Mucosa of descending colon (tissue), 3 donors: ENCODE data around the gene LGALS3BP. TPM values are rescaled to one million over a fixed set of nuclear protein-coding genes. Genes with fewer than 3 reads are reported as not detected.

Source experiments
- ATAC-seq: fragments of 200-7000 bp; cut with Tn5 transposase; one replicate; pipeline ENCODE4 v1.9.1; 2020; ENCODE audit warnings: mild to moderate bottlenecking, moderate library complexity
- DNase-seq, 3 donors: peaks; one replicate each; pipeline ENCODE4 v3.0.0-alpha.2; 2020
- H3K36me3 ChIP-seq: fragments of 200-600 bp; one replicate; pipeline ENCODE4 v1.8.0; 2021; ENCODE audit warnings: low read depth, mild to moderate bottlenecking
- H3K4me1 ChIP-seq: fragments of 200-600 bp; one replicate; pipeline ENCODE4 v1.8.0; 2021; ENCODE audit warnings: low read depth, mild to moderate bottlenecking
- H3K4me3 ChIP-seq: fragments of 200-600 bp; one replicate; pipeline ENCODE4 v1.8.0; 2021; ENCODE audit warnings: mild to moderate bottlenecking
- H3K9me3 ChIP-seq: fragments of 200-600 bp; one replicate; pipeline ENCODE4 v1.8.0; 2021; ENCODE audit warnings: mild to moderate bottlenecking
- intact Hi-C, 2 donors: fragments of 100-400 bp; cut with DNase I in 1 of 2; cut with micrococcal nuclease in 1 of 2; formaldehyde crosslinking; loops; one replicate each; pipeline versions ENCODE4 v1.11.0 to v1.11.1; 2022; cut with DNase I, micrococcal nuclease
- total RNA-seq, 3 donors: library from RNA; stranded (reverse); fragmentation: NEBNext Ultra II Directional in 2 of 3; extraction: Animal tissue kit (Norgen Biotek cat#: 25700) in 2 of 3; gene quantifications; one replicate each; pipeline versions ENCODE4 v1.2.1 to v1.2.4, GENCODE V29; 2021 to 2023
- TF ChIP-seq, protein P1 (sequence below): fragments of 200-600 bp; IDR thresholded peaks from one replicate; pipeline ENCODE4 v1.8.0; 2022; ENCODE audit warnings: antibody characterized with exemption, mild to moderate bottlenecking
- donor health status: DM: no; HTN: no; CAD: no; lungs with moderate emphysema.
- donor health status: DM: no; HTN: no; CAD: no.
- donor health status: DM: no; HTN: yes; CAD: no.

LGALS3BP gene
- total RNA-seq, 3 donors from 2014 or later = 329 to 838 (median 752) TPM

DNA sequence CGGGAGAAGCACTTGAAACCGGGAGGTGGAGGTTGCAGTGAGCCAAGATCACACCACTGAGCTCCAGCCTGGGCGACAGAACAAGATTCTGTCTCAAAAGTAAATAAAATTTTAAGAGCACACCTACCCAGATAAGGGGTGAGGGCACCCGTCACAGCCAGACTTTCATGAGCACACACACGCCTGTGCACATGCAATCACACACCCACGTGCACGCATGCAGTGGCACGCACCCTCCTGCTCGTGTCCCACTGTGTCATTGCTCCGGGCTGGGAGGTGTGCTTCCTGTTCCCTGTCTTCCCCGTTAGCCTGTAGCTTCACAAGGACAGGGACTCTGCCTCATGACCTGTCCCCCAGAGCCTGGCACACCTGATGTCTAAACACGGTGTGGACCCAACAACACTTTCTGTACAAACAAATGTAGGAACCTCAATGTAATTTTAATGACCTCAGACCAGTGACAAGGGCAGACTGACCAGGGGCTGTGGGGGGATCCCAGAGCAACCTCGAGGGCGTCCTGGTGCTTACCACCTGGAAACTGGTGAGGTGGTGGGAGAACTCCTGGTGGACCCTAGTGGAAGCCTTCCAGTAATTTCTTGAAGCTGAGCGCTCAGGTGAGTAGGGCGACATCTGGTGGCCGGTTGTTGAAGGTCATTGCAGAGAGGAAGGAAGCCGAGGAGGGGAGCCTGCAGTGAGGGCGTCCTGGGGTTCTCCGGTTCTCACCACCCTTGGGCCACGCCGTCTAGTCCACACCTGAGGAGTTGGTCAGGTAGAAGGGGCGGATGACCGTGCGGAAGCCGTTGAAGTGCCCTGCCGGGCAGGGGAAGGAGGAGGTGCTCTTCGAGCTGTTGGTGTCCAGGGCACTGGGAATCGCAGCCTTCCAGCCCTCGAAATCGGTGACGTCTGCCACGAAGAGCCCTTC lies 8.6 kb downstream of the LGALS3BP start:
- DNase-seq = peak in 2 of 3 donors; percentile 85 to 93
- peak; percentile 66 for ATAC-seq
- Histone ChIP-seq H3K36me3 (no peaks in the 10 kb centered on the region), H3K4me1 (peaks cover 19% of the 10 kb centered on the region), H3K9me3 (no peaks in the 10 kb centered on the region), H3K4me3 (no peak overlapping the region)
- TF ChIP-seq, protein P1, sequence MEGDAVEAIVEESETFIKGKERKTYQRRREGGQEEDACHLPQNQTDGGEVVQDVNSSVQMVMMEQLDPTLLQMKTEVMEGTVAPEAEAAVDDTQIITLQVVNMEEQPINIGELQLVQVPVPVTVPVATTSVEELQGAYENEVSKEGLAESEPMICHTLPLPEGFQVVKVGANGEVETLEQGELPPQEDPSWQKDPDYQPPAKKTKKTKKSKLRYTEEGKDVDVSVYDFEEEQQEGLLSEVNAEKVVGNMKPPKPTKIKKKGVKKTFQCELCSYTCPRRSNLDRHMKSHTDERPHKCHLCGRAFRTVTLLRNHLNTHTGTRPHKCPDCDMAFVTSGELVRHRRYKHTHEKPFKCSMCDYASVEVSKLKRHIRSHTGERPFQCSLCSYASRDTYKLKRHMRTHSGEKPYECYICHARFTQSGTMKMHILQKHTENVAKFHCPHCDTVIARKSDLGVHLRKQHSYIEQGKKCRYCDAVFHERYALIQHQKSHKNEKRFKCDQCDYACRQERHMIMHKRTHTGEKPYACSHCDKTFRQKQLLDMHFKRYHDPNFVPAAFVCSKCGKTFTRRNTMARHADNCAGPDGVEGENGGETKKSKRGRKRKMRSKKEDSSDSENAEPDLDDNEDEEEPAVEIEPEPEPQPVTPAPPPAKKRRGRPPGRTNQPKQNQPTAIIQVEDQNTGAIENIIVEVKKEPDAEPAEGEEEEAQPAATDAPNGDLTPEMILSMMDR = peak; percentile 61
- intact Hi-C loops = loop anchor here (2.0 to 5.0 kb wide), 2 partner anchors 104 to 109 kb away; no protein-coding TSS in a partner anchor

DNA sequence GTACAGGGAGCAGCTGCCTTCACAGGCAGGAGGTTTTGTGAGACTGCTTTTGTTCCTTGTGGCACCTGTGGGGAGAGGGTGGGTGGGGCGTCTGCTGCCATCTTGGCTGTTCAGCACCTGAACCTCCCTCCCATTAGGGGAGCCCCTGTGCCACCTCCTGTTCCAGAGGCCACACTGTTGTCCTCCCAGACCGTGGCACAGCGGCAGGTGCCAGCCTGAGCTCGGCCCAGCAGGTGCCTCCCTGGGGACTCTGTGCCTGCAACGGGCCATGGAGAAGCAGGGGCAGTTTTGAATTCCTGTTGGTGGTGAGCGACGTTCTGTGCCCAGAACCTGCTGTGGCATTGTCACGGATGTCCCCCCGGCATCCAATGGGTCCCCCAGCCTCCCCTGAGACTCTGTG lies 9.9 kb downstream of the LGALS3BP start:
- DNase-seq (no peak), ATAC-seq (no peak)
- Histone ChIP-seq H3K36me3 (no peaks in the 10 kb centered on the region), H3K9me3 (no peaks in the 10 kb centered on the region), H3K4me3 (no peak overlapping the region), H3K4me1 (peaks cover 14% of the 10 kb centered on the region)
- TF ChIP-seq, protein P1 = no peak
- intact Hi-C loops = loop anchor here (2.0 to 5.0 kb wide), 2 partner anchors 103 to 108 kb away; no protein-coding TSS in a partner anchor

GRCh38 chr17:78967782-78968362 lies 11.9 kb downstream of the LGALS3BP start:
- Histone ChIP-seq H3K4me3 (no peak overlapping the region), H3K9me3 (no peaks in the 10 kb centered on the region), H3K4me1 (peaks cover 10% of the 10 kb centered on the region), H3K36me3 (no peaks in the 10 kb centered on the region)
- TF ChIP-seq, protein P1 = no peak
- DNase-seq (no peak), ATAC-seq (no peak)
- intact Hi-C loops = no loop called here

DNA sequence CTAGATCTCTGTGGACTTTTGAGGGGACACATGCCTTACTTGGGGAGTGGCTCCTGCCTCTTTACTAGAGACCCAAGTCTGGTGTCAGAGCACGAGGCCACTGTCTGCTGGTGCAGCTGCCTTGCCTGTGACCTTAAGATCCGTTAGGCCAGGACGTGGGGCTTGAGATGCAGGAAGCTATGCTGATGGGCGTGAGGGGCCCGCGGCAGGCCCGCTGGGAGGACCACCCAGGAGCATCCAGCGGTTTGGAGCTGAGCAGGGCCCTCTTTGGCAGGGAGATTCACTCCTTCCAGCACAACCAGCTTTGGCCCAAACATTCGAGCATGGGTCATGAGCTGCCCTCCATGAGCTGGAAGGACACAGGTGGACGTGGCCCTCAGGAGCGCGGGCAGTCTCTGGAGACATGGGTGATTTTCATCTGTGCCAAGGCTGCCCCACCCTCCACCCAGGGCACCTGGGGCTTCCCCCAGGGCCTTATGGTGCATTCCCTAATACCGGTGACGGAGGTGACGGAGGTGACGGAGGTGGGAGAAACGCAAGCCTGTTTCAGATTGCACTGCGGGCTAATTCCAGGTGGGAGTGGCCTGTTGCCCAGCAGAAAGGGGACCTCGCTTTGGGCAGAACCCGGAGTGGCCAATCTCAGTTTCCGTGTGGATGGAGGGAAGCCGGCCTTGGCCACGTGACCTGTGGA lies 12.7 kb downstream of the LGALS3BP start:
- Histone ChIP-seq H3K4me3 (no peak overlapping the region), H3K4me1 (peaks cover 10% of the 10 kb centered on the region), H3K9me3 (no peaks in the 10 kb centered on the region), H3K36me3 (no peaks in the 10 kb centered on the region)
- ATAC-seq = no peak
- TF ChIP-seq, protein P1 = no peak
- no peak for DNase-seq
- intact Hi-C loops = no loop called here

DNA sequence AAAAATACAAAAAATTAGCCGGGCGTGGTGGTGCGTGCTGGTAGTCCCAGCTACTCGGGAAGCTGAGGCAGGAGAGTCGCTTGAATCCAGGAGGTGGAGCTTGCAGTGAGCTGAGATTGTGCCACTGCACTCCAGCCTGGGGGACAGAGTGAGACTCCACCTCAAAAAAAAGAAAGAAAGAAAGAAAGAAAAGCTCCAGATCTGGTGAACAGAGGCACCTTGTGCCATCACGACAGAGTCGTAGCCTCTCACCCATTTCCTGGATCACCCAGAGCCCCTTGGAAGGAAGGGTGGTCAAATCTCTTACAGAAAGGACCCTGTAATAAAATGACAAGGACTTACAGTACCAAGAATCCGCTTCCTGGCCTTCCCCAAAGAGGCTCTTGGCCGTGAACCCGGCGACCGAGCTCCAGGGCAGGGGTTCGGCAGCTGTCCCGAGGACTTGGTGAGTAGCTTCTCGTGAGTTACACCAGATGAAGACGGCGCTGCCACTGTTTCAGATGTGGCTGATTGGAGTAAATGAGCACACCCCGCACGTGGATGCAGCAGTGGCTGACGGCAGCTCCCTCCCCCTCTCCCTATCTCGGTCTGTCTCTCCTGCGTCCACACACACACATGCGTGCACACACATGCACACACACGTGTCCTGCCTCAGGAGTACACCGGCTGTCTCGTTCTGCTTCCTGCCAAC lies 13.5 kb downstream of the LGALS3BP start:
- TF ChIP-seq, protein P1 = no peak
- intact Hi-C loops = no loop called here
- Histone ChIP-seq H3K4me3 (no peak overlapping the region), H3K9me3 (no peaks in the 10 kb centered on the region), H3K36me3 (no peaks in the 10 kb centered on the region), H3K4me1 (peaks cover 14% of the 10 kb centered on the region)
- DNase-seq = no peak
- ATAC-seq = no peak
